H1 (cell line): Measurements from ENCODE around the gene CCL15. TPM values are rescaled to one million over a fixed set of nuclear protein-coding genes. Genes with fewer than 3 reads are reported as not detected.

Source experiments
- CTCF ChIA-PET: fragments of 300-600 bp; sonication (Branson Sonifier 250); formaldehyde crosslinking; loops from one replicate; lab custom pipeline; 2021; ENCODE audit not compliant: partially characterized antibody; lab: Charles Lee
- POLR2A ChIA-PET: fragments of 300-600 bp; sonication (Branson Sonifier 250); formaldehyde crosslinking; loops from one replicate; lab custom pipeline; 2021; ENCODE audit warnings: inconsistent platforms; ENCODE audit not compliant: partially characterized antibody; lab: Charles Lee
- DNase-seq, 2 experiments: peaks; one replicate each; pipeline versions ENCODE4 v3.0.0 to v3.0.0-alpha.2; 2010 to 2022; ENCODE audit warnings: low spot score in 2 of 2, low read depth in 1 of 2, mixed read lengths in 1 of 2
- FAIRE-seq: peaks from 2 replicates; lab custom pipeline; 2011; peaks lifted over from hg19 to GRCh38; lab: Jason Lieb, UNC
- H2AFZ ChIP-seq: 2 replicates; pipeline ENCODE4 v1.8.1; 2012; ENCODE audit warnings: low read length, inconsistent platforms
- H2AK5ac ChIP-seq: 2 replicates; pipeline ENCODE4 v1.6.1; 2013; ENCODE audit warnings: low read depth, low read length
- H2BK120ac ChIP-seq: replicated peaks from 2 replicates; pipeline ENCODE3; 2013; ENCODE audit warnings: low read depth, low read length, inconsistent platforms
- H2BK12ac ChIP-seq: 2 replicates; pipeline ENCODE4 v1.6.1; 2013; ENCODE audit warnings: low read depth, low read length
- H2BK15ac ChIP-seq: 2 replicates; pipeline ENCODE4 v1.6.1; 2013; ENCODE audit warnings: low read length
- H2BK20ac ChIP-seq: 2 replicates; pipeline ENCODE4 v1.6.1; 2013; ENCODE audit warnings: low read length
- H2BK5ac ChIP-seq: 2 replicates; pipeline ENCODE4 v1.6.1; 2013; ENCODE audit warnings: low read depth, low read length
- H3K14ac ChIP-seq: 2 replicates; pipeline ENCODE4 v1.6.1; 2013; ENCODE audit warnings: inconsistent platforms; ENCODE audit not compliant: insufficient read length
- H3K18ac ChIP-seq: 2 replicates; pipeline ENCODE4 v1.6.1; 2013; ENCODE audit warnings: low read length; ENCODE audit errors: extremely low read depth
- H3K23ac ChIP-seq: 2 replicates; pipeline ENCODE4 v1.6.1; 2013; ENCODE audit warnings: inconsistent platforms; ENCODE audit not compliant: insufficient read length
- H3K23me2 ChIP-seq: 2 replicates; pipeline ENCODE4 v1.6.1; 2013; ENCODE audit warnings: low read depth, low read length
- H3K27ac ChIP-seq: 2 replicates; pipeline ENCODE4 v1.6.1; 2011; ENCODE audit warnings: low read depth, low read length, inconsistent platforms
- H3K27me3 ChIP-seq, 4 experiments: replicated peaks in 1 of 4; 1 replicate in 1 of 4; 2 replicates in 3 of 4; pipeline versions ENCODE4 v1.6.1 to v1.8.1; 2011 to 2013; ENCODE audit warnings: low read length in 3 of 4, mild to moderate bottlenecking in 3 of 4, inconsistent platforms in 2 of 4, mixed read lengths in 2 of 4, moderate library complexity in 1 of 4; ENCODE audit not compliant: control insufficient read depth in 3 of 4, insufficient read depth in 3 of 4; ENCODE audit errors: extremely low read depth in 1 of 4
- H3K36me3 ChIP-seq, 4 experiments: 2 replicates each; pipeline versions ENCODE4 v1.6.1 to v1.8.1; 2011 to 2013; ENCODE audit warnings: mild to moderate bottlenecking in 4 of 4, low read length in 3 of 4, moderate library complexity in 2 of 4, control low read depth in 1 of 4, inconsistent platforms in 1 of 4; ENCODE audit not compliant: insufficient read depth in 4 of 4, control insufficient read depth in 2 of 4
- H3K4ac ChIP-seq: replicated peaks from 2 replicates; pipeline ENCODE3; 2013; ENCODE audit warnings: low read length, low read depth, mixed read lengths, inconsistent platforms; ENCODE audit not compliant: insufficient read length
- H3K4me1 ChIP-seq, 4 experiments: replicated peaks in 1 of 4; 1 replicate in 1 of 4; 2 replicates in 3 of 4; pipeline versions ENCODE4 v1.6.1 to v1.8.1; 2011 to 2013; ENCODE audit warnings: low read length in 3 of 4, inconsistent platforms in 2 of 4, mixed read lengths in 1 of 4; ENCODE audit not compliant: insufficient read depth in 4 of 4, control insufficient read depth in 3 of 4
- H3K4me2 ChIP-seq, 2 experiments: 2 replicates each; pipeline versions ENCODE4 v1.6.1 to v1.8.1; 2011 to 2013; ENCODE audit warnings: low read depth in 2 of 2, low read length in 2 of 2, control low read depth in 1 of 2, inconsistent platforms in 1 of 2, mild to moderate bottlenecking in 1 of 2; ENCODE audit not compliant: insufficient read depth in 1 of 2
- H3K4me3 ChIP-seq, 4 experiments: fragments of 200-600, 300-600 bp in 1 of 4; sonication (generic), shearing (Covaris generic), sonication (Bioruptor Twin) in 1 of 4; 2 replicates each; pipeline versions ENCODE4 v1.5.1 to v1.8.1; 2011 to 2016; ENCODE audit warnings: low read length in 4 of 4, low read depth in 3 of 4, control low read depth in 2 of 4, inconsistent platforms in 2 of 4, mild to moderate bottlenecking in 2 of 4, mixed read lengths in 1 of 4, moderate library complexity in 1 of 4; ENCODE audit not compliant: insufficient read depth in 2 of 4; ENCODE audit errors: extremely low read depth in 1 of 4
- H3K56ac ChIP-seq: replicated peaks from 2 replicates; pipeline ENCODE3; 2013; ENCODE audit warnings: low read depth, mild to moderate bottlenecking, mixed read lengths, low read length, inconsistent platforms; ENCODE audit not compliant: insufficient read length
- H3K79me1 ChIP-seq: 2 replicates; pipeline ENCODE4 v1.6.1; 2013; ENCODE audit warnings: low read depth, low read length, control low read depth
- H3K79me2 ChIP-seq, 2 experiments: 2 replicates each; pipeline versions ENCODE4 v1.6.1 to v1.8.1; 2012 to 2013; ENCODE audit warnings: low read length in 2 of 2, mild to moderate bottlenecking in 2 of 2, inconsistent platforms in 1 of 2; ENCODE audit not compliant: insufficient read depth in 2 of 2, control insufficient read depth in 1 of 2
- H3K9ac ChIP-seq, 4 experiments: replicated peaks in 1 of 4; 1 replicate in 1 of 4; 2 replicates in 3 of 4; pipeline versions ENCODE4 v1.6.1 to v1.8.1; 2011 to 2013; ENCODE audit warnings: low read depth in 3 of 4, low read length in 3 of 4, control low read depth in 2 of 4, mild to moderate bottlenecking in 2 of 4, moderate library complexity in 2 of 4, inconsistent platforms in 1 of 4; ENCODE audit errors: extremely low read depth in 1 of 4
- H3K9me3 ChIP-seq, 2 experiments: 2 replicates each; pipeline versions ENCODE4 v1.6.1 to v1.8.1; 2012 to 2013; ENCODE audit warnings: mild to moderate bottlenecking in 2 of 2, moderate library complexity in 2 of 2, control low read depth in 1 of 2, inconsistent platforms in 1 of 2, low read depth in 1 of 2, low read length in 1 of 2, mixed read lengths in 1 of 2; ENCODE audit not compliant: insufficient read depth in 2 of 2
- H4K20me1 ChIP-seq, 2 experiments: replicated peaks in 1 of 2; 2 replicates each; pipeline versions ENCODE3 to v1.8.1; 2011 to 2013; ENCODE audit warnings: inconsistent platforms in 2 of 2, low read length in 2 of 2, mild to moderate bottlenecking in 1 of 2; ENCODE audit not compliant: insufficient read depth in 2 of 2, control insufficient read depth in 1 of 2
- H4K5ac ChIP-seq: 2 replicates; pipeline ENCODE4 v1.6.1; 2013; ENCODE audit warnings: low read length, low read depth, mixed read lengths, inconsistent platforms; ENCODE audit not compliant: insufficient read length
- H4K8ac ChIP-seq: 2 replicates; pipeline ENCODE4 v1.8.0; 2013; ENCODE audit warnings: mild to moderate bottlenecking, moderate library complexity, low read length, inconsistent platforms; ENCODE audit not compliant: insufficient read depth; ENCODE audit errors: extremely low read depth
- H4K91ac ChIP-seq: replicated peaks from 2 replicates; pipeline ENCODE3; 2013; ENCODE audit warnings: low read length, mixed read lengths, inconsistent platforms; ENCODE audit not compliant: insufficient read length
- BACH1 ChIP-seq: IDR thresholded peaks from 2 replicates; pipeline ENCODE4 v1.6.1; 2012; ENCODE audit warnings: low read length, improper control_type of control experiment
- KDM1A ChIP-seq: fragments of 200-600, 300-600 bp; sonication (generic); IDR thresholded peaks from 2 replicates; pipeline ENCODE4 v1.7.1; 2016; ENCODE audit warnings: mild to moderate bottlenecking, low read length, borderline replicate concordance
- NANOG ChIP-seq: IDR thresholded peaks from 2 replicates; pipeline ENCODE4 v1.6.1; 2011; ENCODE audit warnings: low read length, low read depth, mild to moderate bottlenecking, inconsistent platforms; ENCODE audit not compliant: insufficient read depth, poor library complexity, severe bottlenecking
- NRF1 ChIP-seq: IDR thresholded peaks from 2 replicates; pipeline ENCODE4 v1.6.1; 2011; ENCODE audit warnings: mild to moderate bottlenecking, low read depth, low read length, improper control_type of control experiment
- PHF8 ChIP-seq: fragments of 200-600 bp; sonication (generic); conservative IDR thresholded peaks from 2 replicates; pipeline ENCODE4 v1.7.1; 2012; ENCODE audit warnings: low read depth, mild to moderate bottlenecking, inconsistent platforms, low read length, moderate library complexity
- POLR2AphosphoS5 ChIP-seq: IDR thresholded peaks from 2 replicates; pipeline ENCODE4 v1.6.1; 2011; ENCODE audit warnings: low read depth, low read length
- RBBP5 ChIP-seq: IDR thresholded peaks from 2 replicates; pipeline ENCODE4 v1.7.1; 2012; ENCODE audit warnings: low read depth, mild to moderate bottlenecking, inconsistent platforms, low read length, moderate library complexity, borderline replicate concordance
- RNF2 ChIP-seq: fragments of 200-900, 300-1000 bp; sonication (generic); IDR thresholded peaks from 2 replicates; pipeline ENCODE4 v1.7.1; 2016; ENCODE audit warnings: borderline replicate concordance, low read depth, mild to moderate bottlenecking, antibody characterized with exemption, low read length; ENCODE audit not compliant: poor library complexity, severe bottlenecking; ENCODE audit errors: missing control alignments
- SP1 ChIP-seq: IDR thresholded peaks from 2 replicates; pipeline ENCODE4 v1.6.1; 2011; ENCODE audit warnings: low read depth, low read length
- SP2 ChIP-seq: IDR thresholded peaks from 2 replicates; pipeline ENCODE4 v1.6.1; 2012; ENCODE audit warnings: mild to moderate bottlenecking, low read length, inconsistent platforms
- TAF1 ChIP-seq: IDR thresholded peaks from 2 replicates; pipeline ENCODE4 v1.6.1; 2011; ENCODE audit warnings: mild to moderate bottlenecking, low read depth, low read length
- WGBS, 2 experiments: shearing (Covaris generic) in 1 of 2; methylation state at CpG; one replicate each; pipeline versions ENCODE4 v1.1.6 to v1.1.7; 2013 to 2015; ENCODE audit warnings: low lambda C conversion rate in 2 of 2, mixed read lengths in 2 of 2, inconsistent platforms in 1 of 2, low coverage in 1 of 2, missing lambda C conversion rate in 1 of 2; ENCODE audit not compliant: insufficient replicate concordance in 2 of 2, insufficient coverage in 1 of 2, insufficient read length in 1 of 2; ENCODE audit errors: extremely low coverage in 1 of 2, missing lambda C conversion rate in 1 of 2; 5-methylcytosine and 5-hydroxymethylcytosine counted together
- polyA plus RNA-seq, 7 experiments: library from polyadenylated mRNA; depleted of rRNA in 3 of 7; stranded (reverse) in 5 of 7; unstranded in 2 of 7; fragments of >200 nt in 5 of 7; fragments of 200-250 nt in 2 of 7; gene quantifications; 1 replicate in 5 of 7; 2 replicates in 1 of 7; 4 replicates in 1 of 7; pipeline versions ENCODE4 v1.2.1 to v1.2.3, GENCODE V29; 2011 to 2013; ENCODE audit warnings: missing spikeins in 2 of 7, mixed read lengths in 2 of 7
- total RNA-seq: library from RNA; stranded (reverse); fragmentation: NEBNext Ultra II Directional; extraction: Animal tissue kit (Norgen Biotek cat#: 25700); gene quantifications from 2 replicates; pipeline ENCODE4 v1.2.1, GENCODE V29; 2021
- TF ChIP-seq, protein P1 (sequence below): IDR thresholded peaks from 2 replicates; pipeline ENCODE4 v1.6.1; 2011; ENCODE audit warnings: low read depth, mild to moderate bottlenecking, low read length; ENCODE audit not compliant: insufficient read depth

CCL15 gene
- total and polyA plus RNA-seq, 2 of the 8 experiments (the other 6 are each of a cell fraction or from before 2014, with no cell fraction given): not detected

DNA sequence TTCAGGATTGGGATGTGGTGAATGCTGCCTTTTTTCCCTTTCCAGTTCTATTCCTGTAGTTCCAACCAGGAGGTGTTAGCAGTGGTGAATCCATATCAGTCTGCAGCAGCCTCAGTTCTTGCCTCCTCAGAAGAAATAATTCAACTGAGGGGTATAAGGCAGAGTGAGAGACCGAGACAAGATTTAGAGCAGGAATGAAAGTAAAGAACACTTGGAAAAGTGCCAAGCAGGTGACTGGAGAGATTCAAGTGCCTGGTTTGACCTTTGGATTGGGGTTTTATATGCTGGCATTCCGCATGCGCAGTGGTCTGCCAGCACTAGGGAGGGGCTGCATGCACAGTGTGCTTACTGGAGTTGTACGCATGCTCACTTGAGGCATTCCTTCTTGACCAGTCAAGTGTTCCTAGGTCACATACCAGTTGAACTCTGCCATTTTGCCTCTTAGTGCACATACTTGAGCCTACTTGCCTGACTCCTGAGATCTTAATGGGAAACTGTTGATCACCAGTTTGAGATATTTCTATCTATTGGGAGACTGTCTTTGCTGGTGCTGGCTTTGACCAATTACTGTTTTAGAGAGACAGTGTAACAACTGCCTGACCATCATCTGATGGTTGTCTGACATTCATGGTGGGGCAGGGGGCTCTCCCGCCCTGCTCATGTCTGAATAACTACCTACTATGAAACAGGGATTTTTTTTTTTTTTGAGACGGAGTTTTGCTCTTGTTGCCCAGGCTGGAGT is 680 bp upstream of the CCL15 start:
- Histone ChIP-seq H2BK120ac (no peak overlapping the region), H3K9ac (no peak overlapping the region), H3K18ac (no peak overlapping the region), H3K9me3 (no peaks in the 10 kb centered on the region), H3K36me3 (no peaks in the 10 kb centered on the region), H2BK20ac (no peak overlapping the region), H2BK12ac (no peak overlapping the region), H3K27me3 (no peaks in the 10 kb centered on the region), H4K5ac (no peak overlapping the region), H3K79me1 (no peaks in the 10 kb centered on the region), H3K14ac (no peak overlapping the region), H3K23me2 (no peaks in the 10 kb centered on the region), H3K4me3 (no peak overlapping the region), H3K4ac (no peak overlapping the region), H4K91ac (no peak overlapping the region), H4K20me1 (no peaks in the 10 kb centered on the region), H2BK15ac (no peak overlapping the region), H3K27ac (no peak overlapping the region), H2BK5ac (no peak overlapping the region), H3K4me2 (no peak overlapping the region), H3K56ac (no peak overlapping the region), H3K4me1 (0 out of 7 replicates have a peak, but pooled peaks cover 0 to 2% (median 0%) of the 10 kb centered on the region in 4 experiments), H2AK5ac (no peak overlapping the region), H3K79me2 (no peaks in the 10 kb centered on the region), H3K23ac (no peak overlapping the region), H4K8ac (no peak overlapping the region), H2AFZ (no peak overlapping the region)
- ChIA-PET CTCF (interaction anchor here (1.2 to 1.8 kb wide), 2 partner anchors 13 to 70 kb away, joined by 3 to 5 read pairs; no protein-coding TSS in a partner anchor), POLR2A (no interaction called here)
- WGBS, 2 experiments: 93% methylated on average over 6 of the region's 6 CpGs; no CpG with 5 or more reads in 1 of the 2 experiments
- no peak for TF ChIP-seq POLR2AphosphoS5
- TF ChIP-seq PHF8: no peak
- no peak for TF ChIP-seq SP1
- TF ChIP-seq BACH1: no peak
- TF ChIP-seq RNF2: no peak
- no peak for TF ChIP-seq NRF1
- TF ChIP-seq KDM1A: no peak
- TF ChIP-seq NANOG: no peak
- no peak for TF ChIP-seq SP2
- no peak for TF ChIP-seq RBBP5
- TF ChIP-seq, protein P1, sequence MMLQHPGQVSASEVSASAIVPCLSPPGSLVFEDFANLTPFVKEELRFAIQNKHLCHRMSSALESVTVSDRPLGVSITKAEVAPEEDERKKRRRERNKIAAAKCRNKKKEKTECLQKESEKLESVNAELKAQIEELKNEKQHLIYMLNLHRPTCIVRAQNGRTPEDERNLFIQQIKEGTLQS: no peak
- no peak for TF ChIP-seq TAF1
- FAIRE-seq (no peak), DNase-seq (no peak)
